Endothelial cell of umbilical vein (primary cell): Measurements from ENCODE around the gene TENM4. TPM values are rescaled to one million over a fixed set of nuclear protein-coding genes. Genes with fewer than 3 reads are reported as not detected.

ENCODE experiments used
- BruUV-seq: library from RNA; stranded (reverse); fragments of 400-500 nt; replicated peaks from 2 replicates; lab custom pipeline; 2021; lab: Mats Ljungman, UMichigan
- CTCF ChIA-PET: fragments of 300-600, 350-600 bp; sonication (Branson Sonifier 250); formaldehyde crosslinking; loops from one replicate; lab custom pipeline; 2021; ENCODE audit warnings: antibody characterized with exemption, inconsistent platforms; lab: Charles Lee
- POLR2A ChIA-PET: fragments of 300-600, 350-600 bp; sonication (Branson Sonifier 250); formaldehyde crosslinking; loops from one replicate; lab custom pipeline; 2021; ENCODE audit warnings: antibody characterized with exemption, inconsistent platforms; lab: Charles Lee
- DNase-seq: peaks from one replicate; pipeline ENCODE4 v3.0.0-alpha.2; 2011; ENCODE audit warnings: low read depth, low spot score
- FAIRE-seq: peaks from 2 replicates; lab custom pipeline; 2011; peaks lifted over from hg19 to GRCh38; lab: Jason Lieb, UNC
- H2AFZ ChIP-seq: 2 replicates; pipeline ENCODE4 v1.6.0; 2012; ENCODE audit warnings: low read depth, low read length, control low read depth, inconsistent platforms
- H3K27ac ChIP-seq: 2 replicates; pipeline ENCODE4 v1.5.1; 2011; ENCODE audit warnings: low read depth, mild to moderate bottlenecking, control low read depth, low read length, moderate library complexity; ENCODE audit not compliant: insufficient read depth
- H3K27me3 ChIP-seq, 2 experiments: 2 replicates each; pipeline versions ENCODE4 v1.6.0 to v1.6.1; 2011; ENCODE audit warnings: low read length in 2 of 2, mixed read lengths in 1 of 2; ENCODE audit not compliant: control insufficient read depth in 2 of 2, insufficient read depth in 2 of 2
- H3K36me3 ChIP-seq, 2 experiments: 2 replicates in 1 of 2; 3 replicates in 1 of 2; pipeline ENCODE4 v1.5.1; 2011; ENCODE audit warnings: low read length in 2 of 2, mild to moderate bottlenecking in 1 of 2, moderate library complexity in 1 of 2; ENCODE audit not compliant: control insufficient read depth in 2 of 2, insufficient read depth in 2 of 2; ENCODE audit errors: extremely low read depth in 1 of 2
- H3K4me1 ChIP-seq: 3 replicates; pipeline ENCODE4 v1.5.1; 2011; ENCODE audit warnings: mild to moderate bottlenecking, low read length; ENCODE audit not compliant: control insufficient read depth, insufficient read depth; ENCODE audit errors: extremely low read depth
- H3K4me2 ChIP-seq: 2 replicates; pipeline ENCODE4 v1.6.1; 2011; ENCODE audit warnings: low read length, control low read depth, mixed read lengths; ENCODE audit not compliant: insufficient read depth
- H3K4me3 ChIP-seq, 3 experiments: fragments of 200-600 bp in 1 of 3; sonication (generic), shearing (Covaris generic) in 1 of 3; replicated peaks in 1 of 3; 2 replicates each; pipeline ENCODE4 v1.5.1; 2011 to 2016; ENCODE audit warnings: control low read depth in 3 of 3, low read length in 3 of 3, mild to moderate bottlenecking in 2 of 3, inconsistent platforms in 1 of 3, low read depth in 1 of 3, moderate library complexity in 1 of 3; ENCODE audit not compliant: insufficient read depth in 1 of 3
- H3K79me2 ChIP-seq: 2 replicates; pipeline ENCODE4 v1.6.0; 2012; ENCODE audit warnings: low read length, inconsistent platforms; ENCODE audit not compliant: control insufficient read depth, insufficient read depth
- H3K9ac ChIP-seq: replicated peaks from 2 replicates; pipeline ENCODE3; 2011; ENCODE audit warnings: low read length, control low read depth; ENCODE audit not compliant: insufficient read depth; ENCODE audit errors: extremely low read depth
- H3K9me1 ChIP-seq: replicated peaks from 3 replicates; pipeline ENCODE4 v1.6.0; 2011; ENCODE audit warnings: mild to moderate bottlenecking, low read length; ENCODE audit not compliant: control insufficient read depth, insufficient read depth; ENCODE audit errors: extremely low read depth
- H3K9me3 ChIP-seq: replicated peaks from 2 replicates; pipeline ENCODE4 v1.5.1; 2012; ENCODE audit warnings: low read length, inconsistent platforms; ENCODE audit not compliant: control insufficient read depth, insufficient read depth
- H4K20me1 ChIP-seq: replicated peaks from 2 replicates; pipeline ENCODE3; 2011; ENCODE audit warnings: mild to moderate bottlenecking, low read length; ENCODE audit not compliant: control insufficient read depth, insufficient read depth; ENCODE audit errors: extremely low read depth
- CTCF ChIP-seq, 2 donors: IDR thresholded peaks; 1 replicate in 1 of 2; 2 replicates in 1 of 2; pipeline ENCODE4 v1.5.1; 2011; ENCODE audit warnings: low read length in 2 of 2, mild to moderate bottlenecking in 2 of 2, moderate library complexity in 2 of 2, control low read depth in 1 of 2, inconsistent platforms in 1 of 2, low read depth in 1 of 2; ENCODE audit not compliant: insufficient read depth in 1 of 2; ENCODE audit errors: extremely low read depth in 1 of 2
- EZH2 ChIP-seq: IDR thresholded peaks from 2 replicates; pipeline ENCODE4 v1.6.1; 2012; ENCODE audit warnings: borderline replicate concordance, low read depth, mild to moderate bottlenecking, moderate library complexity, low read length, inconsistent platforms; ENCODE audit not compliant: severe bottlenecking
- FOS ChIP-seq: IDR thresholded peaks from 2 replicates; pipeline ENCODE4 v1.6.1; 2011; ENCODE audit warnings: mild to moderate bottlenecking, low read length, moderate library complexity, borderline replicate concordance; ENCODE audit not compliant: insufficient read depth
- GATA2 ChIP-seq: IDR thresholded peaks from 2 replicates; pipeline ENCODE4 v1.7.0; 2011; ENCODE audit warnings: low read depth, mild to moderate bottlenecking, moderate library complexity, mixed read lengths, low read length; ENCODE audit not compliant: insufficient read length, insufficient read depth
- MAX ChIP-seq: IDR thresholded peaks from 2 replicates; pipeline ENCODE4 v1.6.1; 2011; ENCODE audit not compliant: insufficient read depth, insufficient read length
- MYC ChIP-seq: IDR thresholded peaks from one replicate; pipeline ENCODE4 v1.6.1; 2011; ENCODE audit warnings: mild to moderate bottlenecking, low read depth, low read length
- POLR2A ChIP-seq: IDR thresholded peaks from 2 replicates; pipeline ENCODE4 v1.6.1; 2012; ENCODE audit warnings: low read depth, mild to moderate bottlenecking, control low read depth, low read length
- POLR2AphosphoS5 ChIP-seq: IDR thresholded peaks from 2 replicates; pipeline ENCODE4 v1.6.1; 2012; ENCODE audit warnings: low read depth, mild to moderate bottlenecking, control low read depth, low read length, moderate library complexity; ENCODE audit not compliant: insufficient read depth
- dilution Hi-C: fragments of 300-500 bp; cut with MboI; formaldehyde crosslinking; loops from one replicate; pipeline ENCODE4 v1.15.0; 2019; ENCODE audit warnings: low sequenced_read_pairs; ENCODE audit not compliant: extremely low pct_ligation_motif_present
- intact Hi-C: fragments of 100-400 bp; cut with micrococcal nuclease; formaldehyde crosslinking; loops from one replicate; pipeline ENCODE4 v1.10.0; 2022
- polyA plus RNA-seq, 4 experiments: library from polyadenylated mRNA; depleted of rRNA in 3 of 4; stranded (reverse) in 3 of 4; unstranded in 1 of 4; fragments of >200 nt; gene quantifications; 2 replicates each; pipeline versions ENCODE4 v1.2.1 to v1.2.3, GENCODE V29; 2011 to 2012; ENCODE audit warnings: missing spikeins in 1 of 4
- total RNA-seq: library from RNA; stranded (reverse); gene quantifications from 2 replicates; pipeline ENCODE4 v1.2.3, GENCODE V29; 2021

The TENM4 gene
- total and polyA plus RNA-seq, 2 donors (not counting 3 experiments of a cell fraction or from before 2014, with no cell fraction given), result 0.06 to 0.27 TPM

GRCh38 chr11:79366218-79366617 lies 74.6 kb downstream of the TENM4 start:
- TF ChIP-seq POLR2AphosphoS5 (no peak), MAX (no peak), CTCF (IDR thresholded peaks at IDR 0.05; ENCODE audit: extremely low read depth in 1 of 2, insufficient read depth in 1 of 2, low read depth in 1 of 2, low read length in 2 of 2) (no peak), POLR2A (no peak), FOS (no peak), EZH2 (no peak), MYC (no peak), GATA2 (no peak)
- H3K9ac ChIP-seq, result no peak overlapping the region
- H3K4me3 ChIP-seq, result no peak overlapping the region
- dilution Hi-C loops (no loop called here), intact Hi-C loops (no loop called here)
- no peak for DNase-seq
- no peak overlapping the region for H3K27ac ChIP-seq
- H3K27me3 ChIP-seq, result no peaks in the 10 kb centered on the region
- no peak overlapping the region for H3K4me2 ChIP-seq
- POLR2A ChIA-PET, result no interaction called here
- no peaks in the 10 kb centered on the region for H3K9me1 ChIP-seq
- CTCF ChIA-PET, result no interaction called here
- H3K79me2 ChIP-seq, result no peaks in the 10 kb centered on the region
- FAIRE-seq, result no peak
- no peaks in the 10 kb centered on the region for H3K4me1 ChIP-seq
- no TSS peak for BruUV-seq
- no peaks in the 10 kb centered on the region for H3K9me3 ChIP-seq
- H3K36me3 ChIP-seq, result no peaks in the 10 kb centered on the region
- H4K20me1 ChIP-seq, result no peaks in the 10 kb centered on the region
- no peak overlapping the region for H2AFZ ChIP-seq
